Activated T-cell treated with anti-CD3 and anti-CD28 coated beads for 4 hours (primary cell): ENCODE results near the gene GIT2.

Experiments
- DNase-seq: peaks from one replicate; pipeline ENCODE4 v3.0.0-alpha.2; 2020

GIT2 gene

GRCh38 chr12:109888179-109889020 lies 107.8 kb downstream of the GIT2 start:
- DNase-seq = no peak

DNA sequence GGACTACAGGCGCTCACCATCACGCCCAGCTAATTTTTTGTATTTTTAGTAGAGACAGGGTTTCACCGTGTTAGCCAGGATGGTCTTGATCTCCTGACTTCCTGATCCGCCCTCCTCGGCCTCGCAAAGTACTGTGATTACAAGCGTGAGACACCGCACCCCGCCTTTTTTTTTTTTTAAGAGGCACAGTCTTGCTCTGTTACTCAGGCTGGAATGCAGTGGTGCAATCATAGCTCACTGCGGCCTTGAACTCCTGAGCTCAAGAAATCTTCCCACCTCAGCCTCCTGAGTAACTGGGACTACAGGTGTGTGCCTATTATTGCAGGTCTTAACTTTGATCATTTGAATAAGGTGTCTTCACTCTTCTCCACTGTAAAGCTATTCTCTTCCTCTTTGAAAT lies 110.6 kb downstream of the GIT2 start:
- no peak for DNase-seq

DNA sequence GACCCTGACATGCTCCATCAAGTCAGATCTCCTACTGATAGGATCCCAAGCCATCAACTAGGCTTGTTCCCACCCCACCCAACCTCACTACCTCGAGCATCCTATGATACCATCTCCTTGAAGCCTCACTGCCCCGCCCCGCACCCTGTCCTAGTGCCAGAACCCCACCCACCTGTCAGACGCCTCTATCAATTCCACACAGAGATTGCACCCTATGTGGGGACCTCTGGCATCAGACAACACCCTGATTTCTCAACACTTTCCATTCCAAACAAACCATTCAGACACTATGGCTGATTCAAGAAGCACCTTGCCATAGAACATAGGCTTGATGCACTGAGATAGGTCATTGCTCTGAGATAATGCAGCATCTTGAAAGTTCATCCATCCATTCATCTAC lies 112.7 kb downstream of the GIT2 start:
- no peak for DNase-seq

GRCh38 chr12:109881752-109882151 lies 114.4 kb downstream of the GIT2 start:
- DNase-seq = no peak

- DNase-seq = no peak
These were observed 115.2 kb downstream of the GIT2 start for GRCh38 chr12:109880938-109881337.

DNA sequence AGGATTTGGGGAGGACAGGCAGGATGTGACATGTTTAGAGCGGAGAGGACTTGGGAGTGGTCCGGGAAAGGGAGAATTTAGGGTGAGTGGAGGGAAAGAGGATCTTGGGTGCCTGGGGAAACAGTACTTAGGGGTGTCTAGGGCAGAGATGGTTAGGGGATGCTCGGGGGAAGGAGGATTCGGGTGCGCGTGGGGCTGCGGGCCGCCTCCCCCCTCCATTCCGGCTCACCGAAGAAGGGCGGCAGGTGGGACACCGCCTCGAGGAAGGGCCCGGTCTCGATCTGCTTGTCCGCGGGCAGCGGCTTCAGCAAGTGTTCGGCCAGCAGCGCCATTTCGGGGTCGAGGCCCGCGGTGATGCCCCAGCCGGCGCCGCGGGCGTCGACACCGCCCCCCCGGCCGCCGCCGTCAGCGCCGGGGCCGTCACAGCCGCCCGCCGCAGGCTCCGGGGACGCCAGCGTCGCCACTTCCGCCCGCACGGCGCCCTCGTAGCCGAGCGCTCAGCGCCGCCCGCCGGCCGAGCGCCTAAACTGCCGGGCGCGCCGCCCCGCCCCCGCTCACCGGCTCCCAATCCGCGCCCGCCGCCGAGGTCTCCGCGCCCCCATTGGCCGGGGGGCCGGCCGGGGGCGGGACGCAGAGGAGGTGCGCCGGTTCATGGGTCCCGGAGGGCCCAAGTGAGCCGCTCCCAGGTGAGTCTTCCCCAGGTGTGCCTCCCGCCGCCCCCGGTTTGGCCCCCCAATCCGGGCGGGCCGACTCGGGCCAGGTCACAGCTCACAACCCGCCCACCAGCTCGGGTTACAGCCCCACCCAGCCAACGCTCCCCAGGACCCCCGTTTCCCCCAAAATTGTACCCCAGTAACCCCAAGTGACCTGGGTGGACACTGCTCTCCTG lies 115.9 kb downstream of the GIT2 start, which contains the start of gene GLTP:
TSS of gene GLTP (minus strand) at position 499 of the 889 bp plus-strand sequence. CDS start at position 332, 167 bp downstream.
- peak; percentile 84 for DNase-seq
